Measurements from ENCODE around the gene UNC79.

Gene UNC79

GRCh38 chr14:93708800-93709199, 278.1 kb downstream of the UNC79 start:
- no peak for DNase-seq (ENCODE audit: low spot score)

DNA sequence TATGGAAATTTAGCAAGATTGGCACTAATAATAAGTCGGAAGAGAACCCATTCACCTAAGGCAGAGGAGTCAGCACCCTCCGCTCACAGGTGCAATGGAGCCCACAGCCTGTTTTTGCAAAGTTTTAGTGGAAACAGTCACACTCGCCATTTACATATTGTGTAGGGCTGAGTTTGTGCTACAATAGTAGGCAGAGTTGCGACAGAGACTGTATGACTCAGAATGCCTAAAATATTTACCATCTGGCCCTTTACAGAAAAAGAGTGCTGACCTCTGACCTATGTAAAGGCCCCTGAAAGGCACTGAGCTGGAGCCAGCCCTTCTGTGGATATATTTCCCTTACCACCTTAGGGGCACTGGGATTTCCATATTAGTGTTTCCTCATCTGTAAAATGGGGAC, 278.5 kb downstream of the UNC79 start:
- DNase-seq (ENCODE audit: low spot score): no peak

- peak; percentile 67 for DNase-seq (ENCODE audit: low spot score)
Measured at GRCh38 chr14:93712079-93712837, 281.5 kb downstream of the UNC79 start.

DNA sequence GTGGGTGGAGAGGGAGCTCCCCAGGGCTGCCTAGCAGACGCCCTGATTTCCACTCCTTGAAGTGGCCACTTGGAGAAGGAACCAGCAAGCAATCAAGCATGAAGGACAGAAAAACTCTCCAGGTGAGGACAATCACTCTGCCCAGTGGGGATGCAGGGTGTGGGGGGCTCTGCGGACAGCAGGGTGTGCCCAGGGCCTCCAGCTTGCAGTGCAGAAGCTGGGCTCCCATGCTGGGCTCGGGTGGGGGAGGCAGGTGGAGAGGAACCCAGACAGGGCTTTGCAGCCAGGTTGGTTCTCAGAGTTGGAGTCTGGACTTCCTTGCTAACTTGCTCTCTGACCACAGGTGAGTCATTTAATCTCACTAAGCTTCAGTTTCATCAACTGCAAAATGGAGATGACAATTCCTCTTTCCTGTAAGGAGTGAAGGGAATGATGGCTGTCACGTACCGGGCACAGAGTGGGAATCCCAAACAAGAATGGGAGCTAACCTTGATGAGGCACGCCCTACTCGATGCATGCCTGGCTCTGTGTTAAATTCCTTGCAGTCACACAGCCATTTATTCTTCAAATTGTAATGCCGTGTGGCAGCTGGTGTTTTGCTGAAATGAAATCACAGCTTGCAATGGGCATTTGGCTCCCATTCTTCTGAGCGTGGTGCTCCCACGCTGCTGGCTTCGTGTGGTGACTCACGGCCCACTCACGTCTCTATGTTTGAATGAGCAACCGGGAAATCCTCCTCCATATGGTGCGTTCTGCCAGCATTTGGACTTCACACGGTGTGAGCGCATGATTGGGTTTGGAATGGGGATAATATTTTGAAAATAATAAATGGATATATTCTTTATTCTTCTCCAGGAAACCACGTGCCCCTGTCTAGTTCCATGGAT, 282.3 kb downstream of the UNC79 start:
- peak; percentile 61 for DNase-seq (ENCODE audit: low spot score)

GRCh38 chr14:93713726-93714405, 283.1 kb downstream of the UNC79 start:
- DNase-seq (ENCODE audit: low spot score): no peak

DNA sequence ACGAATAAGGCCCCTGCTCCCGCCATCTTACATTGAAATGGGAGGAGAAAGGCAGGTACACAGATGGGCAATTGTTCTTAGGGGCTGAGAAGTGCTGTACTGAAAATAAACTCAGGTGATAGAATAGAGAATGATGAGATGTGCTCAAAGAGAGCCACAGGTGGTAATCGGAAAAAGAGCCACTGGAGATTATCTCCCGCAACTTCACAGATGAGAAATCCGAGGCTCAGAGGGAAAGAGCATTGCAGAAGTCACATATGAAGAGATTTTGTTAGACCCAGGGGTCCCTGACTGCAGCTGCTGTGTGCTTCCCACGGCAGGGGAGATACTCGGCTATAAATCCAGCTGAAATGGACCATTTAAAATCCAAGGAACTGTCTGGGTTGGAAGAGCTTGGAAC, 283.9 kb downstream of the UNC79 start:
- no peak for DNase-seq (ENCODE audit: low spot score)

DNA sequence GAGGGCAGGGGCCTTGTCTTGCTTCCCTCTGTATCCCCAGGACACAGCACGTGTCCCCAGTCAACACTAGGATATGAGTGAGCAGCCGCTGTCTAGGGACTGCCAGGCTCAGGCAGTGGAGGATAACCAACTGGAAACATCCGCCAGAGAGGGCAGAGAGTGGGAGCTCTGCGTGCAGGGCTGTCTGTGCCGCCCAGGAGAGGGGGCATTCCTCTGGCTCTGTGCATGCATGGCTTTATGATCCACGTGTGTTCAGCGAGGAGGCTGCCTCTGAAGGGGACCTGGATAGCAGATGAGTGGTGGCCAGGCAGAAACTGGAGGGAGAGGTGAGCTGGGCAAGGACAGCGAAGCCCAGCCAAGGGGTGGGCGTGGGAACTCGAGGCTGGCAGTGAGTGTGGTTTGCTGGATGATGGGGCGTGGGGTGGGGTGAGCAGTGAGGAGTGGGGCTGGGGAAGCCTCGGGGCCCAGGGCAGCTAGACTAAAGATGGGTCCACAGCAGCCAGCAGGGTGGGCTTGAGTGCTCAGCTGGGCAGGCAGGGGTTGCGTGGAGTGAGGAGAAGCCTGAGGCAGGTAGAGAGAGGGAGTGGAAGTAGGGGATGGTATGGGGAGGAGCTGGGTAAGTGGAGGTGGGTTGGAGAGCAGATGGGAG, 284.7 kb downstream of the UNC79 start:
- DNase-seq (ENCODE audit: low spot score): no peak

DNA sequence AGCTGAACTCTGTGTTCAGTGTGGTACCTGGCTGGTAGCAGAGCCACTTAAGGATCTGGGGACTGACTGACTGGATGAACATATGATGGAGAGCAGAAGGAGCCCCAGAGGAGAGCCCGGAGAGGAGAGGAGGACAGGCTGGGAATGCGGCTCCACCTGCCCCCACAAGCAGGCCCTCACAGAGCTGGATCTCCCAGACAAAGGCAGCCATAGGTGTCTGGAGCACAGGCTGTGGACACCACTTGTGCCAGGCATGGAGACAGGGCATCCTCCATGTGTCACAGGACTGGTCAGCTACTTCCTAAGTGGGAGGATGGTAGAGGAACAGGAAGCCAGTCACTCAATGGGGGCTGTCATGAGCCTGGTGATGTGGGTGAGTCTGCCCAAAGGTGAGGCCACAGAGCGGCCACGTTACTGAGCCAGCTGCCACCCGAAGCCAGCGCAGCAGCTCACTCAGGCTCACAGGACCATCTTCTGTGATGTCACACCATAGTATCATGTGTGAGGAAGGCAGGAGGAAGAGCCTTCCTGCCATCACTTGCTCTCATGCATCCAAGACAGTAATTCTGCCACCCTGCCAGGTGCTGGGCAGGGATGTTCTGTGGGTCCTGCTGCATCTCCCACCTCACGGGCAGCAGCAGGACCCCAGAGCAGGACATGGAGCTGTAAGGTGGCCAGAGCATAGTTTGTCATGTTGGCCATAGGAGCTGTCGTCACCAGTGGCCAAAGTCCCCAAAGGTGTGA, 285.4 kb downstream of the UNC79 start:
- DNase-seq (ENCODE audit: low spot score): no peak

- DNase-seq (ENCODE audit: low spot score): no peak
Measured at GRCh38 chr14:93716746-93717667, 286.3 kb downstream of the UNC79 start.

DNA sequence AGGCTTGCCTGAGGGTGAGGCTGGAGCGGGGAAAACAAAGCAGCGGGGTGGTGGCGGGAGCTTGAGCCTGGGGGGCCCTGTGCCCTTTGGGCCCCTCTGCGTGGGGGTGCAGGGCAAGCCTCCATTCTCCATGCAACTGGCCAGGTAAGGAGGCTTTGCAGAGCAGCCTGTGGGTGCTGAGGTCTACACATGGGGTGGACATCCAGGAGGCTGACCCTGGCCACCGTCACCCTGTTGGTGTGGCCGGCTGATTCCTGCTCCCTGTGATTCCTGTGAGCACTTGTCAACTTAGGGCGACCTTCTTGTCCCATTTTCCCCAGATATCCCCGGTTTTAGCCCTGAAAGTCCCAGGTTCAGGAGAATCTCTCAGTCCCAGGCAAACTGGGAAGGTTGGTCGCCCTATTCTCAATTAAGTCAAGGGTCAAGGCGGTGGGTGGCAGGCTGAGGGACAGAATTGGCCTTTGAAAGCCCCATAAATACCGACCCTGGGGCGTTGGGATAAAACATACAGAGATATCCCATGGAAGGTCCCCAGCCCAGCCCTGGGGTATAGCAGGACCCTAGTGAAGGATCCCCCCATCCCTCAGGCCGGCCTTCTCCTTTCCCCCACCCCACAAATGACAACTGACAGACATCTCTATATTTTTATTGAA, 287.1 kb downstream of the UNC79 start:
- DNase-seq (ENCODE audit: low spot score): no peak

DNA sequence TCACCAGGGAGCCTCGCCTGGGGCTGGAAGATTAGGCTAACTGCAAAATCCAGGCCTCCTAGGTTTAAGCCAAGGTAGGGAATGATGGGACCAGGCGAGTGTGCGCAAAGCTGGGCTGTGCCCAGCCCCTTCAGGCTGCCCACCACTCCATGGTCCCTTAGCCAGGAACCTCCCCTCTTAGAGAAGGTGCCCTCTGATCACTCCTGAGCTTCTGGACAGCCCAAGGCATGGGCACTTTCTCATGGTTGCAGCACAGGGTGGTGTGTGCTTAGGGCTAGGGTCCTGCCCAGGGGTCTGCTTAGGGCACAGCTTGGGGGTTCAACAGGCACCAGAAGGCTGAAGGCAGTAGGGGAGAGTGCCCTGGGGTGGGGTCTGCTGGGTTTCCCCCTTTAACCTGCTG, 288.5 kb downstream of the UNC79 start:
- no peak for DNase-seq (ENCODE audit: low spot score)

- DNase-seq (ENCODE audit: low spot score): no peak
Measured at GRCh38 chr14:93720076-93720815, 289.5 kb downstream of the UNC79 start.

GRCh38 chr14:93720981-93721483, 290.3 kb downstream of the UNC79 start:
- DNase-seq (ENCODE audit: low spot score): no peak

- no peak for DNase-seq (ENCODE audit: low spot score)
Measured at GRCh38 chr14:93723001-93723400, 292.3 kb downstream of the UNC79 start.

DNA sequence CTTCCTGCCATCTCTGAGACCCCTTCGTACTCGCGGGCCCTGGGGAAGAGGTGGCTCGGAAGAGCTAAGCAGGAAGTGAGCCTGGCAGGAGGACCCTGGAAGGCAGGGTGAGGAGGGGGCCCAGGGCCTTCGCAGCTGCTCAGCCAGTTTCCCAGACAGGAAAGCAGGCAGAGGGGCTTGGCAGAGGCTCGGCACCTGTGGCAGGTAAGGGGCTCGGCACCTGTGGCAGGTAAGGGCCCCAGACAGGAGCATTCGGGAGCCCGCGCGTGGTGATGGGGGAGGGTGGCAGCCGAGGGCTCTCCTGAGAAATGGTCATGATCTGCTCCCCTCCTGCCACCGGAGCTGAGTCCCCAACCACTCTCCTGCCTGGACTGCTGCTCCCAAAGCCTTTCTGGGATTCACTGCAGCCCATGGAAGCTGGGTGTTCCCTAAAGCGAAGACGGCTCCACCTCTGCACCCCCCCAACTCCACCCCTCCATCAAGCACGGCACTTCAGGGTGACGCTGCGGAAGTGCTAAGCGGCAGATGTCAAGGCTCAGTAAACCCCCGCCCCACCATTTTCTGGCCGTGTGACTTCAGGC, 294.4 kb downstream of the UNC79 start:
- DNase-seq (ENCODE audit: low spot score): no peak

- no peak for DNase-seq (ENCODE audit: low spot score)
Measured at GRCh38 chr14:93725993-93726392, 295.3 kb downstream of the UNC79 start.

DNA sequence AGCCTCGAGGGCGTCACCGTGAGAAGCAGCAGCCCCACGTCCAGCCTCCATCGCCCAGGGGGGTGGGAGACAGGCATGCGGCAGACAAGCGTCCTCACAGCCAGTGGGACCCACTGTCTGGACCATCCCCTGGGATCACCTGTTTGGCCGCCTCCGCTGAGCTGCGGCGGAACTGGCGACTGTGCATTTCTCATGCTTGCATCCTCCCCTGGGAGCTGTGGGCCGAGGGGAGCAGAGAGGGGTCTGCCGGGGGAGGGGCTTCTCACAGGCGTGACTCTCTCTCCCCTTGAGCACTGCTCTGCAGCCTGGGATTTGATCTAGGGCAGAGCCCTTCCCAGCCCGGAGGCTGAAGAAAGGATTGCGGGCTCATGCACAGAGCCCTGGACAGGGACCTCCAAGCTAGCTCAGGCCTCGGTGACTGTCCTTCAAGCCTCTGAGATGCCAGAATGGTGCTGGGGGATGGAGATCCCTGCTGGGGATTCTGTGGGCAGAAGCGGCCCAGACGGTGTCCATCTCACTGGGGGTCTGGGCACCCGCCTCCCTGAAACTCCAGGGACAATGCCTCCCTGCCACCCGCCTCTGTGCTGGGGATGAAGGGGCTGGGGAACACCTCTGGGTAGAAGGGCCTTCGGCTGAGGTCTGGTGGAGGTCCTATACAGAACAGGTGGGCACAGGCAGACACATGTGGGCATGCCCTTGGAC, 296.5 kb downstream of the UNC79 start:
- no peak for DNase-seq (ENCODE audit: low spot score)

All from cerebellar cortex (tissue), 1 donor.